Spinal cord (tissue), 10 donors: ENCODE measurements around the gene MTR. TPM values are rescaled to one million over a fixed set of nuclear protein-coding genes. Genes with fewer than 3 reads are reported as not detected.

Source experiments
- DNase-seq, 6 donors: peaks; one replicate each; pipeline versions ENCODE4 v3.0.0 to v3.0.0-alpha.2; 2013 to 2015; ENCODE audit warnings: low spot score in 6 of 6, low read depth in 4 of 6
- H3K27ac ChIP-seq: one replicate; pipeline ENCODE4 v1.5.1; 2013; ENCODE audit warnings: low read depth, low read length, control low read depth
- H3K27me3 ChIP-seq: one replicate; pipeline ENCODE4 v1.6.1; 2013; ENCODE audit warnings: low read length; ENCODE audit not compliant: control insufficient read depth, insufficient read depth
- H3K36me3 ChIP-seq: one replicate; pipeline ENCODE4 v1.6.1; 2013; ENCODE audit warnings: low read length; ENCODE audit not compliant: control insufficient read depth, insufficient read depth
- H3K4me1 ChIP-seq: one replicate; pipeline ENCODE4 v1.6.1; 2013; ENCODE audit warnings: low read length; ENCODE audit not compliant: control insufficient read depth, insufficient read depth
- H3K4me3 ChIP-seq: one replicate; pipeline ENCODE4 v1.5.1; 2013; ENCODE audit warnings: low read depth, low read length, control low read depth
- H3K9me3 ChIP-seq: one replicate; pipeline ENCODE4 v1.6.1; 2013; ENCODE audit warnings: low read length; ENCODE audit not compliant: control insufficient read depth, insufficient read depth
- WGBS: methylation state at CpG from one replicate; pipeline ENCODE4 v1.1.5; 2013; ENCODE audit warnings: missing lambda C conversion rate; ENCODE audit not compliant: insufficient coverage; 5-methylcytosine and 5-hydroxymethylcytosine counted together
- long read RNA-seq, 4 donors: transcript quantifications; one replicate each; lab custom pipeline, GENCODE V29; 2026
- polyA plus RNA-seq, 2 donors: library from polyadenylated mRNA; unstranded; fragments of 120-200 nt; gene quantifications; one replicate each; pipeline ENCODE4 v1.2.1, GENCODE V29; 2013; ENCODE audit not compliant: insufficient read length in 2 of 2
- total RNA-seq, 2 donors: library from RNA; depleted of rRNA in 1 of 2; stranded (reverse); fragments of 120-200 nt in 1 of 2; fragments of >200 nt in 1 of 2; gene quantifications; one replicate each; pipeline versions ENCODE4 v1.2.3 to v1.2.4, GENCODE V29; 2013 to 2014
- donor health status: healthy.

The MTR gene
- total RNA-seq (10 to 100 TPM; 33.9 to 41.7 TPM), polyA plus RNA-seq (10 to 100 TPM; 17.2 to 18.9 TPM)
- long read RNA-seq, donor 1, full-length matches to known transcripts, result 1 of 1 reads
- long read RNA-seq, donor 1, partial matches to known transcripts, result 0 of 1 reads
- long read RNA-seq, donor 1, other reads (novel, unspliced or antisense), result 0 of 1 reads
- long read RNA-seq, donor 2, result 0 reads
- long read RNA-seq, donor 3, result 0 reads
- long read RNA-seq, donor 4, full-length matches to known transcripts, result 1 of 1 reads
- long read RNA-seq, donor 4, partial matches to known transcripts, result 0 of 1 reads
- long read RNA-seq, donor 4, other reads (novel, unspliced or antisense), result 0 of 1 reads

GRCh38 chr1:236795035-236795756 lies at the start of gene MTR:
TSS of gene MTR (plus strand) at chr1:236795292. CDS start at chr1:236795704, 412 bp downstream.
- no peaks in the 10 kb centered on the region for H3K9me3 ChIP-seq
- H3K27me3 ChIP-seq, result peaks cover 4% of the 10 kb centered on the region
- under 1% methylated on average over 67 of the region's 67 CpGs for WGBS
- H3K4me3 ChIP-seq, result peak within 1 kb of the TSS; percentile 95
- H3K27ac ChIP-seq, result peak within 1 kb of the TSS; percentile 83
- DNase-seq, result peak; percentile 92 to 99 (median 96)
- H3K4me1 ChIP-seq, result peaks cover 7% of the 10 kb centered on the region
- H3K36me3 ChIP-seq, result no peaks in the 10 kb centered on the region

DNA sequence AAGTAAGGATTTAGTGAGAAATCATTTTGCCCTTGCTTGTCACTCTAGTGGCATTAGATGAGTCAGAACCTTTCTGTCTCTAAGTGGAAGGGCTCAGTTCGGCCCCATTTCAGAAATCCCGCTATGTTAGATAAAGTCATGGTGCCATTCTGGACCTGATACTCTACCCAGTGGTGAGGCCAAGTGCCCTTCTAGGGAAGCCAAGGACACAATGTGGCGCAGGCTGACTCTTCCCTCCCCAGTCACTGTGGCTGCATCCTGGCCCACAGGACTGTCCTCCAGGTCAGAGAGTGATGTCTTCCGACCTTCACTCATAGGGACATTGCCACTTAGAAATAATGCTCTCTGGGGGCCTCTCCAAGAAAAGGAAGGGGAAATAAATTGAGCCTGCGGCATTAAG lies 48.3 kb upstream of the MTR start:
- Histone ChIP-seq H3K27ac (no peak overlapping the region), H3K36me3 (peaks cover 38% of the 10 kb centered on the region), H3K4me1 (no peaks in the 10 kb centered on the region), H3K4me3 (no peak overlapping the region), H3K27me3 (no peaks in the 10 kb centered on the region), H3K9me3 (no peaks in the 10 kb centered on the region)
- WGBS, result 93% methylated on average over 4 of the region's 5 CpGs
- no peak for DNase-seq

DNA sequence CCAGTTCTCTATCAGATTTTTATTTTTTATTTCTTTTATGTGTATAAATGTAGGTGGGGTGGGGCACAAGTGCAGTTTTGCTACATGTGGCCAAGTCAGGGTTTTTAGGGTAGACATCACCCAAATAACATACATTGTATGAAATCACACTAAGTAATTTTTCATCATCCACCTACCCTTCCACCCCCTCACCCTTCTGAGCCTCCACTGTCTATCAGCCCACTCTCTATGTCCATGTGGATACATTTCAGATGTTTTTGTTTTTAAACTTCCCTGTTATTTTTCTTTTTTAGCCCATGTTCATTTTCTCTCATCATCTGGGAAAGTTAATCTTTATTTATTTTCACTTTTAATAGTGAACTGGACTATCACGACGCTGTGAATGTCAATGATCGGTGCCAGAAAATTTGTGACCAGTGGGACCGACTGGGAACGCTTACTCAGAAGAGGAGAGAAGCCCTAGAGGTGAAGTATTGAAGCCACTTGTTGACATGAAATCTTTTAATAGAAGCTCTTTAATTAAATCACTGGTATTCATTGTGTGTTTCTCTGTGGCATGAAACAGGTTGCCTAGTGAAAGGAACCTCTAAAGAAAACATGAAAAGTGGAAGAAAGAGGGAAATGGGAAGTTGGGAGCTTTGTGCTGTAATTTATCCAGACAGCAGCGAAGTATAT lies 47.6 kb upstream of the MTR start:
- H3K27me3 ChIP-seq, result no peaks in the 10 kb centered on the region
- H3K36me3 ChIP-seq, result peaks cover 33% of the 10 kb centered on the region
- WGBS, result 70% methylated on average over 4 of the region's 6 CpGs
- no peak overlapping the region for H3K4me3 ChIP-seq
- H3K27ac ChIP-seq, result no peak overlapping the region
- DNase-seq, result no peak
- H3K4me1 ChIP-seq, result no peaks in the 10 kb centered on the region
- no peaks in the 10 kb centered on the region for H3K9me3 ChIP-seq

- no peaks in the 10 kb centered on the region for H3K9me3 ChIP-seq
- no peaks in the 10 kb centered on the region for H3K4me1 ChIP-seq
- WGBS, result 100% methylated on average over 2 of the region's 5 CpGs
- H3K27ac ChIP-seq, result no peak overlapping the region
- H3K36me3 ChIP-seq, result peaks cover 27% of the 10 kb centered on the region
- no peak overlapping the region for H3K4me3 ChIP-seq
- H3K27me3 ChIP-seq, result no peaks in the 10 kb centered on the region
- DNase-seq, result no peak
Observed at GRCh38 chr1:236748268-236748870, 46.7 kb upstream of the MTR start.

DNA sequence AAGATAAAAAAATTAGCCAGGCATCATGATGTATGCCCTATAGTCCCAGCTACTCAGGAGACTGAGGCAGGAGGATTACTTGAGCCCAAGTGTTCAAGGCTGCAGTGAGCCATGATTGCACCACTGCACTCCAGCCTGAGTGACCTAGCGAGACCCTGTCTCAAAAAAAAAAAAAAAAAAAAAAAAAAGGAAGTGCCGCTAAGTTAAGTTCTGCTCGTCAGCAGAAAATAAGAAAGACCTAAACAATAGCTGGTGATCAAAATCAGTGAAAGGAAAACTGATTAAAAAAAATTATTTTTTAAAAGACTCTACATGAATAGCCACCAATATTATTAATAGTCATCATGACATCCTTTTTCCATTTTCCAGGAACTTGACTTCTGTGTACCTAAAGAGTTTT lies 44.2 kb upstream of the MTR start:
- WGBS, result no CpG with 5 or more reads among the region's 3 CpGs
- DNase-seq, result no peak
- Histone ChIP-seq H3K9me3 (no peaks in the 10 kb centered on the region), H3K27ac (no peak overlapping the region), H3K36me3 (peaks cover 28% of the 10 kb centered on the region), H3K27me3 (no peaks in the 10 kb centered on the region), H3K4me3 (no peak overlapping the region), H3K4me1 (no peaks in the 10 kb centered on the region)

DNA sequence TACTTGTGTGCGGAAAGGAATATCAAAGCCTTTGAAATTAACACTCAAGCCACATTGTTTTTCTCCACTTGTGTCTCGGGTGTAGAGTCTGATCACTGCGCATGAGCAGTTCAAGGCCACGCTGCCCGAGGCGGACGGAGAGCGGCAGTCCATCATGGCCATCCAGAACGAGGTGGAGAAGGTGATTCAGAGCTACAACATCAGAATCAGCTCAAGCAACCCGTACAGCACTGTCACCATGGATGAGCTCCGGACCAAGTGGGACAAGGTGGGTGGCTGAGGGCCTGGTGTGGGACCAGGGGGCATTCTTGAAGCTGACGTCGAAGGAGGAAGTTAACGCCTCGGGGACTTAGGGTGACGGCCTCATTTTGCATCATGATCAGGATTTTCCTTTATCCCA lies 43.7 kb upstream of the MTR start:
- Histone ChIP-seq H3K36me3 (peaks cover 28% of the 10 kb centered on the region), H3K9me3 (no peaks in the 10 kb centered on the region), H3K27me3 (no peaks in the 10 kb centered on the region), H3K4me3 (no peak overlapping the region), H3K4me1 (no peaks in the 10 kb centered on the region), H3K27ac (no peak overlapping the region)
- 96% methylated on average over 11 of the region's 16 CpGs for WGBS
- no peak for DNase-seq

- H3K9me3 ChIP-seq, result no peaks in the 10 kb centered on the region
- no peaks in the 10 kb centered on the region for H3K4me1 ChIP-seq
- DNase-seq, result no peak
- H3K27ac ChIP-seq, result no peak overlapping the region
- WGBS, result 83% methylated on average over 3 of the region's 4 CpGs
- H3K4me3 ChIP-seq, result no peak overlapping the region
- peaks cover 28% of the 10 kb centered on the region for H3K36me3 ChIP-seq
- no peaks in the 10 kb centered on the region for H3K27me3 ChIP-seq
Observed at GRCh38 chr1:236751935-236752334, 43.2 kb upstream of the MTR start.

DNA sequence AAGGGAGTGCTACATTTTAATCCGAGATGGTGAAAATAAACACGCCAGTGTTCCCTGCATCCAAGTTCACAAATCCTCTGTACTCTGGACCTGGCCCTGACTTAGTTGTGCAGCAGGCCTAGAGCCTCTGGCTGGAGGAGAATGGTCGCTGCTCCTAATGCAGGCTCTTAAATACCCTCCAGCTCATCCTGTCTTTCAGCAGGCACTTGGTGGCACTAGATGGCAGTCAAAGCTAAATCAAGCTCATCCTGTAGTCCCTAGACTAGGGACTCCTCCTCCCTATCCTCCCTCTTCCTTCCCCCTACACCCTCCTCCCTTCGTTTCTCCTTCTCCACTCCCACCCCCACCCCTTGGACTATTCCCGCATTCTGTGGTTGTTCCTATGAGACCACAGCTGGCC lies 41.6 kb upstream of the MTR start:
- Histone ChIP-seq H3K36me3 (peaks cover 31% of the 10 kb centered on the region), H3K9me3 (no peaks in the 10 kb centered on the region), H3K4me3 (no peak overlapping the region), H3K4me1 (no peaks in the 10 kb centered on the region), H3K27ac (no peak overlapping the region), H3K27me3 (no peaks in the 10 kb centered on the region)
- peak in 2 of 6 donors; percentile 45 to 71 for DNase-seq
- 81% methylated on average over 5 of the region's 5 CpGs for WGBS

DNA sequence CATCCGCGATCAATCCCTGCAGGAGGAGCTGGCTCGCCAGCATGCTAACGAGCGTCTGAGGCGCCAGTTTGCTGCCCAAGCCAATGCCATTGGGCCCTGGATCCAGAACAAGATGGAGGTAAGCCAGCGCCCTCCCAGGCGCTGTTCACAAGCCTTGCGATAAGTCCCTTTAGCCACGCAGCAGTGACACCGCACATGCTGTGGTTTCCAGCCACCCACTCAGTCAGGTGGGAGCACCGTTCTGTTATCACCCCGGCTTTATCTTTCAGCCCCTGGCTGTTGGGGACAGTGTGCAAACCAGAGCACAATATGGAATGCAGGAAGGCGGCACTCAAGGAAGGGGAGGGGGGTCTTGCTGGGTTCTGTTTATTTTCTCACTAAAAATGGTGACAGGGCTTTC lies 41.1 kb upstream of the MTR start:
- H3K27ac ChIP-seq, result no peak overlapping the region
- peaks cover 31% of the 10 kb centered on the region for H3K36me3 ChIP-seq
- H3K27me3 ChIP-seq, result no peaks in the 10 kb centered on the region
- WGBS, result 95% methylated on average over 14 of the region's 14 CpGs
- no peak overlapping the region for H3K4me3 ChIP-seq
- no peaks in the 10 kb centered on the region for H3K4me1 ChIP-seq
- DNase-seq, result no peak
- H3K9me3 ChIP-seq, result no peaks in the 10 kb centered on the region
